H9 (cell line): ENCODE data around the gene MYLK4. TPM values are rescaled to one million over a fixed set of nuclear protein-coding genes. Genes with fewer than 3 reads are reported as not detected.

Source experiments
- DNase-seq: peaks from one replicate; pipeline ENCODE4 v3.0.0-alpha.2; 2017
- H2AFZ ChIP-seq: one replicate; pipeline ENCODE4 v1.6.1; 2013; ENCODE audit warnings: mild to moderate bottlenecking, low read length, control low read depth, moderate library complexity
- H2AK5ac ChIP-seq: 2 replicates; pipeline ENCODE4 v1.6.1; 2013; ENCODE audit warnings: low read length, control low read depth, mixed read lengths; ENCODE audit not compliant: insufficient read length
- H2BK120ac ChIP-seq: one replicate; pipeline ENCODE4 v1.6.1; 2013; ENCODE audit warnings: low read depth, mild to moderate bottlenecking, low read length, control low read depth, inconsistent platforms; ENCODE audit not compliant: poor library complexity, severe bottlenecking
- H2BK12ac ChIP-seq: 2 replicates; pipeline ENCODE4 v1.6.1; 2013; ENCODE audit warnings: low read length, control low read depth, mixed read lengths, low read depth; ENCODE audit not compliant: insufficient read length
- H2BK15ac ChIP-seq: 2 replicates; pipeline ENCODE4 v1.6.1; 2013; ENCODE audit warnings: low read depth, low read length, control low read depth
- H2BK20ac ChIP-seq: one replicate; pipeline ENCODE4 v1.6.1; 2013; ENCODE audit warnings: low read depth, mild to moderate bottlenecking, low read length, control low read depth, inconsistent platforms; ENCODE audit not compliant: poor library complexity, severe bottlenecking
- H2BK5ac ChIP-seq: 2 replicates; pipeline ENCODE4 v1.6.1; 2013; ENCODE audit warnings: low read length, control low read depth, mixed read lengths; ENCODE audit not compliant: insufficient read length
- H3K14ac ChIP-seq: 2 replicates; pipeline ENCODE4 v1.6.1; 2013; ENCODE audit warnings: low read length, control low read depth; ENCODE audit not compliant: insufficient read depth
- H3K18ac ChIP-seq: 2 replicates; pipeline ENCODE4 v1.6.1; 2013; ENCODE audit warnings: low read depth, mild to moderate bottlenecking, mixed read lengths, low read length, control low read depth; ENCODE audit not compliant: insufficient read length
- H3K23ac ChIP-seq: 2 replicates; pipeline ENCODE4 v1.6.1; 2013; ENCODE audit warnings: low read length, control low read depth, mixed read lengths, low read depth; ENCODE audit not compliant: insufficient read length
- H3K23me2 ChIP-seq: 2 replicates; pipeline ENCODE4 v1.6.1; 2013; ENCODE audit warnings: low read depth, mild to moderate bottlenecking, mixed read lengths, low read length, control low read depth; ENCODE audit not compliant: insufficient read length, poor library complexity, severe bottlenecking
- H3K27ac ChIP-seq: 2 replicates; pipeline ENCODE4 v1.5.1; 2013; ENCODE audit warnings: low read length, control low read depth, mixed read lengths, low read depth; ENCODE audit not compliant: insufficient read length
- H3K27me3 ChIP-seq: 2 replicates; pipeline ENCODE4 v1.6.1; 2013; ENCODE audit warnings: low read length, control low read depth, inconsistent platforms; ENCODE audit not compliant: insufficient read depth
- H3K4ac ChIP-seq: 2 replicates; pipeline ENCODE4 v1.6.1; 2013; ENCODE audit warnings: low read depth, mild to moderate bottlenecking, control low read depth, inconsistent platforms, low read length, moderate library complexity
- H3K4me1 ChIP-seq: 2 replicates; pipeline ENCODE4 v1.6.1; 2013; ENCODE audit warnings: low read length, control low read depth, inconsistent platforms; ENCODE audit not compliant: insufficient read depth
- H3K4me2 ChIP-seq: 2 replicates; pipeline ENCODE4 v1.6.1; 2013; ENCODE audit warnings: low read length, control low read depth, mixed read lengths; ENCODE audit not compliant: insufficient read length, insufficient read depth
- H3K56ac ChIP-seq: 2 replicates; pipeline ENCODE4 v1.6.1; 2013; ENCODE audit warnings: low read depth, mild to moderate bottlenecking, mixed read lengths, low read length, control low read depth; ENCODE audit not compliant: insufficient read length
- H3K79me1 ChIP-seq: 2 replicates; pipeline ENCODE4 v1.6.1; 2013; ENCODE audit warnings: low read depth, mild to moderate bottlenecking, moderate library complexity, low read length, control low read depth, inconsistent platforms; ENCODE audit not compliant: insufficient read depth, poor library complexity, severe bottlenecking
- H3K79me2 ChIP-seq: 2 replicates; pipeline ENCODE4 v1.6.1; 2013; ENCODE audit warnings: low read length, control low read depth, inconsistent platforms; ENCODE audit not compliant: insufficient read depth
- H3K9ac ChIP-seq: 2 replicates; pipeline ENCODE4 v1.6.1; 2013; ENCODE audit warnings: low read length, control low read depth, mixed read lengths; ENCODE audit not compliant: insufficient read length; ENCODE audit errors: extremely low read depth
- H3K9me3 ChIP-seq: one replicate; pipeline ENCODE4 v1.6.1; 2013; ENCODE audit warnings: low read depth, low read length, inconsistent platforms; ENCODE audit not compliant: control insufficient read depth
- H3T11ph ChIP-seq: one replicate; pipeline ENCODE4 v1.6.1; 2013; ENCODE audit warnings: mild to moderate bottlenecking, low read length, control low read depth, inconsistent platforms
- H4K20me1 ChIP-seq: one replicate; pipeline ENCODE4 v1.6.1; 2013; ENCODE audit not compliant: control insufficient read depth, insufficient read length, insufficient read depth
- H4K5ac ChIP-seq: 2 replicates; pipeline ENCODE4 v1.6.1; 2013; ENCODE audit warnings: low read depth, mild to moderate bottlenecking, mixed read lengths, low read length, control low read depth; ENCODE audit not compliant: insufficient read length
- H4K8ac ChIP-seq: replicated peaks from 2 replicates; pipeline ENCODE4 v1.6.1; 2013; ENCODE audit warnings: low read length, control low read depth, mixed read lengths, low read depth; ENCODE audit not compliant: insufficient read length
- H4K91ac ChIP-seq: 2 replicates; pipeline ENCODE4 v1.6.1; 2013; ENCODE audit warnings: low read depth, mild to moderate bottlenecking, moderate library complexity, mixed read lengths, low read length, control low read depth; ENCODE audit not compliant: insufficient read length
- H3K27ac Mint-ChIP-seq, 3 experiments: 2 replicates in 2 of 3; 3 replicates in 1 of 3; pipeline ENCODE4 v1.8.0; 2020 to 2021; ENCODE audit warnings: mixed read lengths in 3 of 3, mild to moderate bottlenecking in 1 of 3, moderate library complexity in 1 of 3
- H3K27me3 Mint-ChIP-seq: 2 replicates; pipeline ENCODE4 v1.8.0; 2021; ENCODE audit warnings: low read depth, mild to moderate bottlenecking, moderate library complexity, mixed read lengths
- H3K36me3 Mint-ChIP-seq, 3 experiments: 2 replicates in 2 of 3; 3 replicates in 1 of 3; pipeline ENCODE4 v1.8.0; 2020 to 2021; ENCODE audit warnings: low read depth in 3 of 3, mixed read lengths in 3 of 3; ENCODE audit not compliant: insufficient read depth in 1 of 3
- H3K4me1 Mint-ChIP-seq, 2 experiments: 2 replicates each; pipeline ENCODE4 v1.8.0; 2020; ENCODE audit warnings: mixed read lengths in 2 of 2
- H3K4me3 Mint-ChIP-seq, 2 experiments: 2 replicates in 1 of 2; 3 replicates in 1 of 2; pipeline ENCODE4 v1.8.0; 2020 to 2021; ENCODE audit warnings: mild to moderate bottlenecking in 2 of 2, mixed read lengths in 2 of 2, moderate library complexity in 1 of 2
- H3K9me3 Mint-ChIP-seq, 2 experiments: 2 replicates in 1 of 2; 3 replicates in 1 of 2; pipeline ENCODE4 v1.8.0; 2020; ENCODE audit warnings: mild to moderate bottlenecking in 2 of 2, mixed read lengths in 2 of 2, moderate library complexity in 1 of 2
- CTCF ChIP-seq: fragments of 200-600 bp; sonication (generic); conservative IDR thresholded peaks from 3 replicates; pipeline ENCODE4 v1.8.0; 2021; ENCODE audit warnings: antibody characterized with exemption, mild to moderate bottlenecking
- WGBS: extraction: QIAGEN DNeasy Blood & Tissue Kit; methylation state at CpG from one replicate; pipeline ENCODE4 v1.1.7; 2013; ENCODE audit warnings: missing lambda C conversion rate, low lambda C conversion rate, mixed read lengths; ENCODE audit not compliant: insufficient read length; ENCODE audit errors: extremely low coverage; 5-methylcytosine and 5-hydroxymethylcytosine counted together
- total RNA-seq: library from RNA; stranded (reverse); gene quantifications from 2 replicates; pipeline ENCODE4 v1.2.1, GENCODE V29; 2021

MYLK4 gene
- total RNA-seq, 1 experiment from 2014 or later, result 0.28 TPM

GRCh38 chr6:2616811-2617210 lies 133.9 kb downstream of the MYLK4 start:
- Histone ChIP-seq H3K23ac (no peak overlapping the region), H2AK5ac (no peak overlapping the region), H3K14ac (no peak overlapping the region), H4K91ac (no peak overlapping the region), H2AFZ (no peak overlapping the region), H4K5ac (no peak overlapping the region), H3K23me2 (no peaks in the 10 kb centered on the region), H3K4ac (no peak overlapping the region), H2BK120ac (no peak overlapping the region), H3K27me3 (no peaks in the 10 kb centered on the region), H2BK12ac (no peak overlapping the region), H4K8ac (no peak overlapping the region), H3K27ac (no peak overlapping the region), H4K20me1 (no peaks in the 10 kb centered on the region), H3K79me2 (no peaks in the 10 kb centered on the region), H3T11ph (no peak overlapping the region), H2BK15ac (no peak overlapping the region), H3K9me3 (no peaks in the 10 kb centered on the region), H2BK5ac (no peak overlapping the region), H3K4me1 (no peaks in the 10 kb centered on the region), H3K9ac (no peak overlapping the region), H3K79me1 (no peaks in the 10 kb centered on the region), H3K56ac (no peak overlapping the region), H3K4me2 (no peak overlapping the region), H2BK20ac (no peak overlapping the region), H3K18ac (no peak overlapping the region)
- no peak overlapping the region for H3K4me3 Mint-ChIP-seq
- no CpG with 5 or more reads among the region's 7 CpGs for WGBS
- peaks cover 5 to 7% of the 10 kb centered on the region in 2 experiments; a peak in 4 of 5 replicates for H3K9me3 Mint-ChIP-seq
- peaks cover 0 to 7% (median 0%) of the 10 kb centered on the region in 3 experiments; a peak in 1 of 7 replicates for H3K36me3 Mint-ChIP-seq
- H3K4me1 Mint-ChIP-seq, result peaks cover 9 to 10% of the 10 kb centered on the region in 2 experiments
- peaks cover 3% of the 10 kb centered on the region for H3K27me3 Mint-ChIP-seq
- no peak for DNase-seq
- H3K27ac Mint-ChIP-seq, result peak overlapping the region in 1 of 3 experiments; percentile 9; a peak in 1 of 7 replicates
- no peak for TF ChIP-seq CTCF
